T-cell (primary cell): ENCODE measurements around the gene PLPP6. TPM values are rescaled to one million over a fixed set of nuclear protein-coding genes. Genes with fewer than 3 reads are reported as not detected.

Experiments
- ATAC-seq, 4 experiments: fragments of 200-7000 bp in 3 of 4; fragments of 150-1000 bp in 1 of 4; cut with Tn5 transposase; replicated peaks in 1 of 4; 1 replicate in 3 of 4; 2 replicates in 1 of 4; pipeline ENCODE4 v1.10.0; 2021; ENCODE audit warnings: moderate library complexity in 3 of 4, mild to moderate bottlenecking in 2 of 4, moderate number of reproducible peaks in 1 of 4
- CTCF ChIA-PET, 2 donors: fragments of 300-600 bp; sonication (Branson Sonifier 250); formaldehyde crosslinking; loops; one replicate each; lab custom pipeline; 2022; ENCODE audit warnings: antibody characterized with exemption in 2 of 2; lab: Charles Lee
- POLR2A ChIA-PET, 2 donors: fragments of 300-600 bp; sonication (Branson Sonifier 250); formaldehyde crosslinking; loops; one replicate each; lab custom pipeline; 2022; ENCODE audit warnings: antibody characterized with exemption in 2 of 2; lab: Charles Lee
- DNase-seq, 35 experiments: peaks; one replicate each; pipeline versions ENCODE4 v3.0.0 to v3.0.0-alpha.2; 2013 to 2023
- H3K27ac ChIP-seq: one replicate; pipeline ENCODE4 v1.5.1; 2013; ENCODE audit warnings: low read length
- H3K27me3 ChIP-seq, 2 experiments: replicated peaks in 1 of 2; 1 replicate in 1 of 2; 2 replicates in 1 of 2; pipeline versions ENCODE4 v1.6.1 to v1.7.0; 2013; ENCODE audit warnings: low read length in 1 of 2, mixed read lengths in 1 of 2; ENCODE audit not compliant: control insufficient read depth in 2 of 2, insufficient read depth in 2 of 2; ENCODE audit errors: extremely low read depth in 1 of 2
- H3K36me3 ChIP-seq, 2 donors: 1 replicate in 1 of 2; 2 replicates in 1 of 2; pipeline versions ENCODE4 v1.6.1 to v1.7.0; 2013; ENCODE audit warnings: low read length in 1 of 2; ENCODE audit not compliant: control insufficient read depth in 2 of 2, insufficient read depth in 1 of 2; ENCODE audit errors: extremely low read depth in 1 of 2
- H3K4me1 ChIP-seq, 2 experiments: 1 replicate in 1 of 2; 2 replicates in 1 of 2; pipeline versions ENCODE4 v1.6.1 to v1.7.0; 2013; ENCODE audit warnings: low read length in 2 of 2, mixed read lengths in 1 of 2; ENCODE audit not compliant: insufficient read depth in 2 of 2, control insufficient read depth in 1 of 2; ENCODE audit errors: extremely low read depth in 1 of 2
- H3K4me3 ChIP-seq, 2 donors: 1 replicate in 1 of 2; 2 replicates in 1 of 2; pipeline versions ENCODE4 v1.5.1 to v1.7.0; 2013; ENCODE audit warnings: mild to moderate bottlenecking in 2 of 2, low read length in 1 of 2, moderate library complexity in 1 of 2; ENCODE audit not compliant: control insufficient read depth in 1 of 2; ENCODE audit errors: extremely low read depth in 1 of 2
- H3K9me3 ChIP-seq: 2 replicates; pipeline ENCODE4 v1.7.0; 2013
- H3K27ac Mint-ChIP-seq, 2 donors: one replicate each; pipeline ENCODE4 v1.8.0; 2020 to 2021; ENCODE audit warnings: mild to moderate bottlenecking in 2 of 2, mixed read lengths in 2 of 2
- H3K27me3 Mint-ChIP-seq, 2 donors: one replicate each; pipeline ENCODE4 v1.8.0; 2021 to 2022; ENCODE audit warnings: mixed read lengths in 2 of 2
- H3K36me3 Mint-ChIP-seq: one replicate; pipeline ENCODE4 v1.8.0; 2021; ENCODE audit warnings: mixed read lengths
- H3K4me1 Mint-ChIP-seq, 3 donors: one replicate each; pipeline ENCODE4 v1.8.0; 2020 to 2022; ENCODE audit warnings: mixed read lengths in 3 of 3, mild to moderate bottlenecking in 1 of 3
- H3K4me3 Mint-ChIP-seq, 3 donors: one replicate each; pipeline ENCODE4 v1.8.0; 2020 to 2022; ENCODE audit warnings: mild to moderate bottlenecking in 3 of 3, mixed read lengths in 3 of 3, moderate library complexity in 3 of 3
- H3K9me3 Mint-ChIP-seq, 3 donors: one replicate each; pipeline ENCODE4 v1.8.0; 2020 to 2022; ENCODE audit warnings: mixed read lengths in 3 of 3
- WGBS: methylation state at CpG from one replicate; pipeline ENCODE4 v1.1.5; 2013; ENCODE audit warnings: missing lambda C conversion rate; ENCODE audit not compliant: insufficient coverage; 5-methylcytosine and 5-hydroxymethylcytosine counted together
- total RNA-seq, 35 experiments: library from RNA in 6 of 35; stranded (reverse) in 6 of 35; fragments of 120-200 nt in 1 of 35; gene quantifications; one replicate each; pipeline versions ENCODE4 v1.2.1 to v1.2.4 and lab custom pipeline; 2013 to 2026

PLPP6 gene
- total RNA-seq, 5 donors from 2014 or later (not counting 1 experiment from before 2014, with no cell fraction given) = 6.7 to 15.8 (median 14.3) TPM

DNA sequence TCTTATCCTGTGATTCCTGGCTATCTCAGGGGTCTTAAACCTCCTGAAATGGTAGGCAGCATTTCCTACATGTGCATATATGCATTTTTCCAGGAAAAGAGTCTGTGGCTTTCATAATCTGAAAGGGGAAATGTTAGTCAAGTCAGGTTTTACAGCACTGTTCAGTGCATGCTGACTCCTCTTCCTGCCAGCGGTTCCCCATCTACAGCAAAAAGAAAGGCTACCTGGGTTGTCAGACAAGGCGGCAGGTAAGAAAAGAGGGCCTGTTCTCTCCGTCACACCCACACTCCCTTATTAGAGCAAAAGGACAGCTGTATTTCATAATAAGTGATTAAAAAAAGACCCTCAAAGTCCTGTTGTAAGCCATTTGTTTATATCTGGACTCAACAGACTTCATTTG lies 8.5 kb downstream of the PLPP6 start:
- Mint-ChIP-seq H3K27me3 (no peaks in the 10 kb centered on the region), H3K27ac (peak overlapping the region; percentile 74 to 82), H3K4me3 (no peak overlapping the region), H3K36me3 (peaks cover 3% of the 10 kb centered on the region), H3K9me3 (no peaks in the 10 kb centered on the region), H3K4me1 (peaks cover 36 to 38% (median 37%) of the 10 kb centered on the region in 3 donors)
- H3K9me3 ChIP-seq = no peaks in the 10 kb centered on the region
- H3K27ac ChIP-seq = no peak overlapping the region
- WGBS = no CpG with 5 or more reads among the region's 3 CpGs
- H3K27me3 ChIP-seq = no peaks in the 10 kb centered on the region
- H3K4me3 ChIP-seq = no peak overlapping the region
- H3K36me3 ChIP-seq = no peaks in the 10 kb centered on the region
- peaks cover 22% of the 10 kb centered on the region in 2 experiments for H3K4me1 ChIP-seq
- ChIA-PET POLR2A (no interaction called here), CTCF (interaction anchor here in 1 of 2 donors (0.7 kb wide), 1 partner anchor 755 kb away, joined by 3 read pairs; no protein-coding TSS in a partner anchor)
- ATAC-seq (no peak), DNase-seq (no peak)

GRCh38 chr9:4671737-4672136 lies 9.6 kb downstream of the PLPP6 start:
- Histone ChIP-seq H3K9me3 (no peaks in the 10 kb centered on the region), H3K4me1 (peaks cover 12 to 13% of the 10 kb centered on the region in 2 experiments), H3K36me3 (no peaks in the 10 kb centered on the region), H3K27ac (no peak overlapping the region), H3K4me3 (no peak overlapping the region), H3K27me3 (no peaks in the 10 kb centered on the region)
- ATAC-seq (no peak), DNase-seq (no peak)
- no peaks in the 10 kb centered on the region for H3K27me3 Mint-ChIP-seq
- WGBS = 100% methylated on average over 1 of the region's 1 CpG
- ChIA-PET CTCF (no interaction called here), POLR2A (interaction anchor here in 1 of 2 donors (0.8 kb wide), 1 partner anchor 17 kb away, joined by 3 read pairs; no protein-coding TSS in a partner anchor)
- peaks cover 5% of the 10 kb centered on the region for H3K36me3 Mint-ChIP-seq
- peaks cover 24 to 29% (median 26%) of the 10 kb centered on the region in 3 donors for H3K4me1 Mint-ChIP-seq
- no peak overlapping the region for H3K27ac Mint-ChIP-seq
- no peak overlapping the region for H3K4me3 Mint-ChIP-seq
- no peaks in the 10 kb centered on the region for H3K9me3 Mint-ChIP-seq

DNA sequence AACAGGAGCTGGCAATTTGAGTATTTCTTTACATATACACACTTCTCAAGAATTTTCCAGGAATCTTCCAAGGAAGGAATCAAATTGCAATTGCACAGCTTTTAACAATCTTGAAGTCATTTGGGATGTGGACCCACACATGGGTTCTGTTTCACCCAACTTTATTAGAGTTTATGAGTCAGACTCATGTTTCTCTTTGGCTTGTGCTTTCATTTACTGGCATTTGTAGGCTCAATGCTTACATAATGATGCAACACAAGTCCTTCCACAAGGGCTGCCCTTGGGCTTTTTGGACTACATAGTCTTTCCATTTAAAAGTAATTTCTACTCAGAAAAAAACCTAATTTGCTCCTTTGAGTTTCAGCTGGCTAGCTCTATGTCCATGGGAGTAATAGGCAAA lies 12.7 kb downstream of the PLPP6 start:
- Mint-ChIP-seq H3K27ac (no peak overlapping the region), H3K4me1 (peaks cover 4 to 10% (median 6%) of the 10 kb centered on the region in 3 donors), H3K9me3 (no peaks in the 10 kb centered on the region), H3K27me3 (no peaks in the 10 kb centered on the region), H3K36me3 (peaks cover 5% of the 10 kb centered on the region), H3K4me3 (no peak overlapping the region)
- ATAC-seq (no peak), DNase-seq (no peak)
- H3K4me3 ChIP-seq = no peak overlapping the region
- POLR2A ChIA-PET = no interaction called here
- no peaks in the 10 kb centered on the region for H3K9me3 ChIP-seq
- CTCF ChIA-PET = interaction anchor here in 1 of 2 donors (1.2 kb wide), 1 partner anchor 70 kb away, joined by 3 read pairs; no protein-coding TSS in a partner anchor
- peaks cover 0 to 5% of the 10 kb centered on the region in 2 experiments for H3K4me1 ChIP-seq
- H3K27ac ChIP-seq = no peak overlapping the region
- no peaks in the 10 kb centered on the region for H3K36me3 ChIP-seq
- H3K27me3 ChIP-seq = no peaks in the 10 kb centered on the region

DNA sequence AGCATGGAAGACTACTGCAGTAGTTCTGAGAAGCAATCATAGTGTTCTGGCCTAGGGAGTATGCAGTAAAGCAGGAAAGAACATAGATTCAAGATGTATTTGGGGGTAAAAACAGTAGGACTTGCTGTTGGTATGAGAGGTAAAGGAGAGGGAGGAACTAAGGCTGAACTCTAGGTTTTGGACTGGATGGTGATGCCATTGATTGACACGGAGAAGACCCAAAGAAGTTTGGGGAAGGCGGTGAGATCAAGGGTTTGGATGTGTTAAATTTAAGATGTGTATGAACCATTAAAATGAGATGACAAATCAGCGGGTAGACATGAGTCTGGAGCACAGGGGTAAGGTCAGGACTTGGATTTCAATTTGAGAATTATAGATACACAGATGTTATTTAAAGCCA lies 15.3 kb downstream of the PLPP6 start:
- no peak overlapping the region for H3K4me3 Mint-ChIP-seq
- Histone ChIP-seq H3K36me3 (no peaks in the 10 kb centered on the region), H3K9me3 (no peaks in the 10 kb centered on the region), H3K27ac (peak overlapping the region; percentile 97), H3K4me1 (peaks cover 4 to 18% of the 10 kb centered on the region in 2 experiments), H3K27me3 (no peaks in the 10 kb centered on the region), H3K4me3 (no peak overlapping the region)
- peaks cover 0 to 4% (median 3%) of the 10 kb centered on the region in 3 donors for H3K4me1 Mint-ChIP-seq
- ATAC-seq (no peak), DNase-seq (no peak)
- ChIA-PET CTCF (interaction anchor here (0.6 to 1.2 kb wide), 4 partner anchors 24 to 78 kb away, joined by 3 to 5 read pairs (median 4); no protein-coding TSS in a partner anchor), POLR2A (interaction anchor here (0.9 to 1.0 kb wide), 2 partner anchors 14 to 63 kb away, joined by 3 to 4 read pairs; no protein-coding TSS in a partner anchor)
- H3K27ac Mint-ChIP-seq = no peak overlapping the region
- no peaks in the 10 kb centered on the region for H3K27me3 Mint-ChIP-seq
- no peaks in the 10 kb centered on the region for H3K9me3 Mint-ChIP-seq
- WGBS = 91% methylated on average over 2 of the region's 3 CpGs
- peaks cover 5% of the 10 kb centered on the region for H3K36me3 Mint-ChIP-seq

- ATAC-seq (peak; percentile 30 to 51 (median 34)), DNase-seq (peak in 20 of 35 experiments; percentile 18 to 62 (median 40))
- POLR2A ChIA-PET = interaction anchor here (0.8 to 1.0 kb wide), 6 partner anchors 14 to 1835 kb away, joined by 3 to 5 read pairs (median 3); partner anchors contain the start of genes PLPP6 (in 1 of the 2), PUM3 (in 1 of the 2) and RCL1 (in 1 of the 2)
- Mint-ChIP-seq H3K4me3 (no peak overlapping the region), H3K36me3 (peaks cover 12% of the 10 kb centered on the region), H3K9me3 (no peaks in the 10 kb centered on the region), H3K4me1 (peaks cover 8 to 13% (median 12%) of the 10 kb centered on the region in 3 donors), H3K27ac (no peak overlapping the region), H3K27me3 (no peaks in the 10 kb centered on the region)
- peak overlapping the region; percentile 90 to 94 for H3K4me3 ChIP-seq
- H3K27ac ChIP-seq = peak overlapping the region; percentile 97
- no peaks in the 10 kb centered on the region for H3K9me3 ChIP-seq
- no peaks in the 10 kb centered on the region for H3K27me3 ChIP-seq
- H3K36me3 ChIP-seq = no peaks in the 10 kb centered on the region
- WGBS = 0% methylated on average over 6 of the region's 16 CpGs
- peaks cover 7 to 18% of the 10 kb centered on the region in 2 experiments for H3K4me1 ChIP-seq
- CTCF ChIA-PET = interaction anchor here (0.5 to 1.4 kb wide), 8 partner anchors 11 to 922 kb away, joined by 3 to 7 read pairs (median 4); partner anchors contain the start of genes PLPP6 (in 1 of the 2) and SPATA6L (in 1 of the 2)
Measured at GRCh38 chr9:4678679-4679267, 16.7 kb downstream of the PLPP6 start.
